HG02938 (cell line): ENCODE results near the gene AFF3.

ENCODE experiments used
- ATAC-seq: cut with Tn5 transposase; IDR thresholded peaks from one replicate; pipeline ENCODE4 v1.9.1; 2021; ENCODE audit warnings: mild to moderate bottlenecking, moderate library complexity; ENCODE audit not compliant: unreplicated experiment

Gene AFF3

GRCh38 chr2:99808361-99809200 lies 333.8 kb downstream of the AFF3 start:
- ATAC-seq = no peak

GRCh38 chr2:99806758-99807157 lies 335.6 kb downstream of the AFF3 start:
- ATAC-seq = no peak

- ATAC-seq = no peak
Measured at GRCh38 chr2:99805930-99806476, 336.4 kb downstream of the AFF3 start.

- ATAC-seq = no peak
Measured at GRCh38 chr2:99803846-99804245, 338.5 kb downstream of the AFF3 start.

- ATAC-seq = no peak
Measured at GRCh38 chr2:99802734-99803133, 339.7 kb downstream of the AFF3 start.

- ATAC-seq = no peak
Measured at GRCh38 chr2:99801327-99801901, 341.0 kb downstream of the AFF3 start.

GRCh38 chr2:99797475-99797874 lies 344.9 kb downstream of the AFF3 start:
- ATAC-seq = no peak

GRCh38 chr2:99794414-99794813 lies 348.0 kb downstream of the AFF3 start:
- no peak for ATAC-seq

GRCh38 chr2:99793022-99793421 lies 349.4 kb downstream of the AFF3 start:
- ATAC-seq = no peak

- ATAC-seq = no peak
Measured at GRCh38 chr2:99789849-99790248, 352.5 kb downstream of the AFF3 start.

- ATAC-seq = no peak
Measured at GRCh38 chr2:99787769-99788382, 354.5 kb downstream of the AFF3 start.

GRCh38 chr2:99786636-99787390 lies 355.6 kb downstream of the AFF3 start:
- no peak for ATAC-seq

- ATAC-seq = no peak
Measured at GRCh38 chr2:99784946-99785345, 357.4 kb downstream of the AFF3 start.

- no peak for ATAC-seq
Measured at GRCh38 chr2:99784282-99784681, 358.1 kb downstream of the AFF3 start.

GRCh38 chr2:99780276-99780675 lies 362.1 kb downstream of the AFF3 start:
- no peak for ATAC-seq

GRCh38 chr2:99779276-99779675 lies 363.1 kb downstream of the AFF3 start:
- no peak for ATAC-seq

GRCh38 chr2:99777656-99778290 lies 364.6 kb downstream of the AFF3 start:
- no peak for ATAC-seq

GRCh38 chr2:99776906-99777646 lies 365.3 kb downstream of the AFF3 start:
- no peak for ATAC-seq

GRCh38 chr2:99776206-99776905 lies 366.0 kb downstream of the AFF3 start:
- ATAC-seq = no peak
